Measurements from ENCODE around the gene SGCA.
A peak's percentile ranks its signal among the peaks of the same experiment; 100 is the strongest.

GRCh38 chr17:50149417-50150353 lies 16.1 kb upstream of the SGCA start:
- TF ChIP-seq CTCF (IDR thresholded peaks at IDR 0.05) = peak; percentile 20
- no peak for TF ChIP-seq ZFX (IDR thresholded peaks at IDR 0.05; ENCODE audit: borderline replicate concordance)
